Smooth muscle cell (in vitro differentiated cells): ENCODE results near the gene PTP4A2. TPM values are rescaled to one million over a fixed set of nuclear protein-coding genes. Genes with fewer than 3 reads are reported as not detected.

Experiments used
- DNase-seq: peaks from one replicate; lab custom pipeline; 2025; ENCODE audit not compliant: unreplicated experiment; lab: John Stamatoyannopoulos, UW
- H2AFZ ChIP-seq: fragments of 200-600 bp; sonication (generic); 2 replicates; pipeline ENCODE4 v1.6.0; 2016; ENCODE audit warnings: antibody characterized with exemption, low read depth, mild to moderate bottlenecking
- H3F3A ChIP-seq: fragments of 200-600 bp; sonication (generic); 2 replicates; pipeline ENCODE4 v1.6.0; 2017; ENCODE audit warnings: antibody characterized with exemption, low read depth
- H3K27ac ChIP-seq: fragments of 200-600 bp; sonication (generic); 2 replicates; pipeline ENCODE4 v1.5.1; 2016; ENCODE audit warnings: low read depth, mild to moderate bottlenecking
- H3K27me3 ChIP-seq: fragments of 200-600 bp; sonication (generic); 2 replicates; pipeline ENCODE4 v1.6.1; 2016; ENCODE audit warnings: low read depth, mild to moderate bottlenecking
- H3K36me3 ChIP-seq: fragments of 200-600 bp; sonication (generic); 2 replicates; pipeline ENCODE4 v1.5.1; 2016; ENCODE audit warnings: low read depth
- H3K4me1 ChIP-seq: fragments of 200-600 bp; sonication (generic); 2 replicates; pipeline ENCODE4 v1.5.1; 2016; ENCODE audit warnings: low read depth
- H3K4me2 ChIP-seq: fragments of 200-600 bp; sonication (generic); 2 replicates; pipeline ENCODE4 v1.6.0; 2016; ENCODE audit warnings: mild to moderate bottlenecking
- H3K4me3 ChIP-seq: fragments of 200-600 bp; sonication (generic); 2 replicates; pipeline ENCODE4 v1.5.1; 2016; ENCODE audit warnings: mild to moderate bottlenecking
- H3K79me2 ChIP-seq: fragments of 200-600 bp; sonication (generic); 2 replicates; pipeline ENCODE4 v1.6.0; 2016; ENCODE audit warnings: low read depth, mild to moderate bottlenecking
- H3K9ac ChIP-seq: fragments of 200-600 bp; sonication (generic); 2 replicates; pipeline ENCODE4 v1.6.0; 2016; ENCODE audit warnings: low read depth
- H3K9me3 ChIP-seq: fragments of 200-600 bp; sonication (generic); replicated peaks from 2 replicates; pipeline ENCODE4 v1.5.1; 2016; ENCODE audit warnings: low read depth
- H4K20me1 ChIP-seq: fragments of 200-600 bp; sonication (generic); 2 replicates; pipeline ENCODE4 v1.6.0; 2016; ENCODE audit warnings: low read depth
- WGBS: methylation state at CpG from one replicate; pipeline ENCODE4 v1.1.7; 2016; ENCODE audit warnings: low lambda C conversion rate; 5-methylcytosine and 5-hydroxymethylcytosine counted together
- polyA plus RNA-seq: library from polyadenylated mRNA; unstranded; fragments of >200 nt; fragmentation: Nextera tagmentation; extraction: Ambion mirVana; gene quantifications from 2 replicates; pipeline ENCODE4 v1.2.1, GENCODE V29; 2016
- total RNA-seq: library from RNA; depleted of rRNA; stranded (reverse); fragments of >200 nt; gene quantifications from 2 replicates; pipeline ENCODE4 v1.2.3, GENCODE V29; 2014
- TF ChIP-seq, protein P1 (sequence below): fragments of 200-600 bp; sonication (generic); IDR thresholded peaks from 2 replicates; pipeline ENCODE4 v1.5.1; 2017; ENCODE audit warnings: borderline replicate concordance, mild to moderate bottlenecking, antibody characterized with exemption; ENCODE audit not compliant: insufficient read depth, poor library complexity, severe bottlenecking

PTP4A2 gene
- total and polyA plus RNA-seq, 2 experiments from 2014 or later: 334 to 460 TPM

DNA sequence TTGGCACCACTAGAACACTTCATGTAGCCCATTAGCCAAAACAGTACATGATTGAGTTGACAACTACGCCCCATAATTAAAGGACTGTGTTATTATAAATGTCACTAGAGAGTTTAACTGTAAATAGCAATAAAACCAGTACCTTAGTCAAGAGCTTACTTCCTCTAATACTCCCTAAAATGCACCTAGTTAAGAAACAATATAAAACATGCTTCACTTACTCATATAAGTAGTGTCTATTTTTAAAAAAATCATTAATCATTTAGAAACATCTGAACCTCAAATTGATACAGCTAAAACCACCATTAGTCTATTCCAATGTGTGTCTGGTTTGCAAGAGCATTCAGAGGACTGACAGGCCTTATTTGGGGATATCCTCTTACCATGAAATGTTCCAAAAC lies 25.3 kb downstream of the PTP4A2 start:
- Histone ChIP-seq H4K20me1 (peaks cover 98% of the 10 kb centered on the region), H2AFZ (no peak overlapping the region)
- TF ChIP-seq, protein P1, sequence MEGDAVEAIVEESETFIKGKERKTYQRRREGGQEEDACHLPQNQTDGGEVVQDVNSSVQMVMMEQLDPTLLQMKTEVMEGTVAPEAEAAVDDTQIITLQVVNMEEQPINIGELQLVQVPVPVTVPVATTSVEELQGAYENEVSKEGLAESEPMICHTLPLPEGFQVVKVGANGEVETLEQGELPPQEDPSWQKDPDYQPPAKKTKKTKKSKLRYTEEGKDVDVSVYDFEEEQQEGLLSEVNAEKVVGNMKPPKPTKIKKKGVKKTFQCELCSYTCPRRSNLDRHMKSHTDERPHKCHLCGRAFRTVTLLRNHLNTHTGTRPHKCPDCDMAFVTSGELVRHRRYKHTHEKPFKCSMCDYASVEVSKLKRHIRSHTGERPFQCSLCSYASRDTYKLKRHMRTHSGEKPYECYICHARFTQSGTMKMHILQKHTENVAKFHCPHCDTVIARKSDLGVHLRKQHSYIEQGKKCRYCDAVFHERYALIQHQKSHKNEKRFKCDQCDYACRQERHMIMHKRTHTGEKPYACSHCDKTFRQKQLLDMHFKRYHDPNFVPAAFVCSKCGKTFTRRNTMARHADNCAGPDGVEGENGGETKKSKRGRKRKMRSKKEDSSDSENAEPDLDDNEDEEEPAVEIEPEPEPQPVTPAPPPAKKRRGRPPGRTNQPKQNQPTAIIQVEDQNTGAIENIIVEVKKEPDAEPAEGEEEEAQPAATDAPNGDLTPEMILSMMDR: no peak

DNA sequence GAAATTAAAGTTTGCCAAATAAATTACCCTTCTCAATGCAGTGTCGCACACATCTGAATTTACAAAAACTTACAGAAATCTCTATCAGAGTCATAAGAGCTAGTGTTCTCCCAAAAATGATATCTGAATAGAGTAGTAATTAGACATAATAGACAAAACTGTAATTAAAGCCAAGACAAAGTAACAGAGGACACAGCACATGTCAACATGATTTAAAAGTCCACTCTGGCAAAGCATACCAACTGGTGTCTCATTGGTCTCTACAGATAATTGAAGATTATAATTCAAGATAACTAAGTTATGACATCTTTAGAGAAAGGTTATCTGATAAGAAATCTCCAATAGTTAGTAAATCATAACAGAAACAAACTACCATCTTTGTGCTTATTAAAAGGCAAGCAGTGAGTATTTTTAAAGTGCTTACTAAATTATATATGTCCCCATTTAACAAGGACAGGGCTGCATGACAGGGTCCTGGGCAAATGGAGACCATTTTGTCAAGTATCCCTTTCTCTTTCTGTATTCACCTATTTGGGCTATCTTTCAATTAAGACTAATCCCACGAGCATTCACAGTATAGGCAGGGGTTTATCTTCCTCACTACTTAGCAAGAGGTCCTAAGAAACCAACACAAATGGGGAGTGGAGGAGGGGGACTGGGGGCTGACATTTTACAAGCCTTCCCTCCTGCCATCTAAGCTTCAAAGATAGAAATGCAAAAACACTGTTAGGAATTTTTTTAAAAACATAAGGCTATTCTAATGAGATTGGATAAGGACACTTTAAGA lies 26.0 kb downstream of the PTP4A2 start:
- no peak overlapping the region for H2AFZ ChIP-seq
- H3K4me2 ChIP-seq: no peak overlapping the region
- H4K20me1 ChIP-seq: peaks cover 98% of the 10 kb centered on the region
- no peak for DNase-seq
- H3K79me2 ChIP-seq: peaks cover 67% of the 10 kb centered on the region
- 71% methylated on average over 2 of the region's 2 CpGs for WGBS
- H3K9ac ChIP-seq: no peak overlapping the region
- TF ChIP-seq, protein P1: no peak
- H3K27me3 ChIP-seq: no peaks in the 10 kb centered on the region
- no peaks in the 10 kb centered on the region for H3K9me3 ChIP-seq
- H3F3A ChIP-seq: peaks cover 14% of the 10 kb centered on the region
- no peak overlapping the region for H3K27ac ChIP-seq
- H3K36me3 ChIP-seq: peaks cover 21% of the 10 kb centered on the region
- no peak overlapping the region for H3K4me3 ChIP-seq
- peaks cover 9% of the 10 kb centered on the region for H3K4me1 ChIP-seq

More for the DNA sequence above, 25.3 kb downstream of the PTP4A2 start:
- Histone ChIP-seq H3K27ac (no peak overlapping the region), H3K4me1 (peaks cover 9% of the 10 kb centered on the region), H3K27me3 (no peaks in the 10 kb centered on the region), H3F3A (peaks cover 8% of the 10 kb centered on the region), H3K4me3 (no peak overlapping the region), H3K9me3 (no peaks in the 10 kb centered on the region), H3K4me2 (no peak overlapping the region), H3K79me2 (peaks cover 74% of the 10 kb centered on the region), H3K36me3 (peaks cover 16% of the 10 kb centered on the region), H3K9ac (no peak overlapping the region)
- WGBS: 100% methylated on average over 1 of the region's 1 CpG
- DNase-seq: no peak

DNA sequence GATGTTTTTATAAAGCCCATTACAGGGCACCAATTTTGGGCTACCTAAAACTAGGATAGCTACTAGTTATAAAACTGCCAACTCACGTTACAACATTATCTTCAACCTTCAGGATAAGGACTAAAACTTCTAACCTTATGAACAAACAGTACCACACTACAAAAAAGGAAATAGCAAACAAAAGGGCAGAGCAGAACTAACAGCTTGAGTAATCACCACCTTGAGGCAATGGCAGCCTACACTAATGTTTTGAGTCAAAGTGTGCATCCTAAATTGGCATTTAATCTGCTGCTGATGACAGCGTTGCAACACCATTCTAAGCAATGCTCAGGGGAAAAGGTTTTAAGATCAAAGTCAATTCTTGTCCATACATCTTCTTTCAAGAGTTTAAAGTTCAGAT lies 27.2 kb downstream of the PTP4A2 start:
- Histone ChIP-seq H3K4me3 (no peak overlapping the region), H2AFZ (no peak overlapping the region), H3K27me3 (no peaks in the 10 kb centered on the region), H3K9ac (no peak overlapping the region), H3K36me3 (peaks cover 21% of the 10 kb centered on the region), H3F3A (peaks cover 16% of the 10 kb centered on the region), H3K79me2 (peaks cover 55% of the 10 kb centered on the region), H3K27ac (no peak overlapping the region), H3K9me3 (no peaks in the 10 kb centered on the region), H4K20me1 (peaks cover 95% of the 10 kb centered on the region), H3K4me1 (peaks cover 9% of the 10 kb centered on the region), H3K4me2 (no peak overlapping the region)
- no peak for DNase-seq
- TF ChIP-seq, protein P1: no peak
- 86% methylated on average over 2 of the region's 2 CpGs for WGBS

DNA sequence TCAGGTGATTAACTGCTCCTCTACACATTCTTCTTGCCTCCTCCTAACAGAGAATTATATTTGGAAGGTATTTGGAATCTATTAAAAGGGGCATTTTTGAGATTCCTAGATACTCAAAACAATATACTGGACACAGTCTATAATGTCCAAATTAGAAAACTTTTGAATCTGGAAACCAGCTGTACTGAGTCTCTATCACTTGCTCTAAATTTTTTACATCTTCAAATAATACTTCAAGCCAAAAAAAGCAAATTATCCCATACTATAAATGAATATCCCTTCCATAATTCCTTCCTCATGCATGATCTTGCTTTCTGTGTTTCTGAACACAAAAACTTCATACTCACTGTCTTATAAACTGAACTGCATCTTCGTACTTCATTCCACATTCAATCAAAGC lies 28.5 kb downstream of the PTP4A2 start:
- no peak overlapping the region for H3K4me3 ChIP-seq
- TF ChIP-seq, protein P1: no peak
- H3K4me2 ChIP-seq: no peak overlapping the region
- no peak overlapping the region for H3K9ac ChIP-seq
- no peaks in the 10 kb centered on the region for H3K9me3 ChIP-seq
- 100% methylated on average over 1 of the region's 1 CpG for WGBS
- peaks cover 82% of the 10 kb centered on the region for H4K20me1 ChIP-seq
- no peaks in the 10 kb centered on the region for H3K27me3 ChIP-seq
- H3K4me1 ChIP-seq: peaks cover 9% of the 10 kb centered on the region
- no peak overlapping the region for H3K27ac ChIP-seq
- peaks cover 21% of the 10 kb centered on the region for H3K36me3 ChIP-seq
- peaks cover 42% of the 10 kb centered on the region for H3K79me2 ChIP-seq
- no peak overlapping the region for H2AFZ ChIP-seq
- no peak for DNase-seq
- peaks cover 16% of the 10 kb centered on the region for H3F3A ChIP-seq
